Activated CD4-positive, CD25-positive, alpha-beta regulatory T cell treated with anti-CD3 and anti-CD28 coated beads, Interleukin-2, amount 50 U/mL, for 72 hours (primary cell): ENCODE results near the gene RPP40.
"Not testable (repeated sequence)": the region's sequence is repeated elsewhere in the genome, so short reads cannot be mapped to it uniquely, and the experiment has no call there.

Source experiments
- DNase-seq: peaks from one replicate; pipeline ENCODE4 v3.0.0; 2021

The RPP40 gene

DNA sequence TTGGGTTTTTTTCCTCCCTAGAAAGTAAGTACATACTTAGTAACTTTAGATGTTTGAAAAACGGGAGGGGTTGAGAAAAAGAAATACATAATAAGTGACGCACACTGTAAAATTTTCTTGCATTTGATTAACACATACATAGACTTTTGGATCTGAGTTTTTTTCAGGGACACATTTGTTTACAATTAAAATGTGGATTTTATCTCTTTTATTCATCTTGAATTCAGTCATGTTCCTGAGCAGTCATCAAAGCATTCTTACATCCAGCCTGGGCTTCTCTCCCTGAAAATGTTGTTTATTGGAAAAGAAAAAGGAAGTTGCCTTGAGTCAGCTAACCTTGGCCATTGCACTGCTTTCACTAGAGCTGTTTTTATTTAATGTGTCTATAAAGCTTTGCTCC, 8.7 kb upstream of the RPP40 start:
- no peak for DNase-seq

DNA sequence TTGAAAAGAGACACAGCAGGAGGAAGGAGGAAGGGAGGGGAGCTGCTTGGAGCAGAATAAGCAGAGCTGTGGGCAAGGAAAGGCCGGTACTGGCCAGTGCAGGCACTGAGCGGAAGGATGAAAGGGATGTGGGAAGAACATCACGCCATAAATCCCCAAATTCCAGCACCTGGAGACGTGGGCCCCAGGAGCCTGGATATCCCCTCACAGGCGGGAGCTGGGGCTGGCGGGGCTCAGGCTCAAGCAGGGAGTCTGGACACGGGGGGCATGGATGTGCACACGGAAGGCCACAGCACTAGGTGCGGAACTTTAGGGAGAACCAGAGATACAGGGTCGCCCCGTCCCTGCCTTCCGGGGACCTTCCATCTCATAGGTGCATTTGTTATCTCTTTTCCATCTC, 7.5 kb upstream of the RPP40 start:
- DNase-seq, result no peak

DNA sequence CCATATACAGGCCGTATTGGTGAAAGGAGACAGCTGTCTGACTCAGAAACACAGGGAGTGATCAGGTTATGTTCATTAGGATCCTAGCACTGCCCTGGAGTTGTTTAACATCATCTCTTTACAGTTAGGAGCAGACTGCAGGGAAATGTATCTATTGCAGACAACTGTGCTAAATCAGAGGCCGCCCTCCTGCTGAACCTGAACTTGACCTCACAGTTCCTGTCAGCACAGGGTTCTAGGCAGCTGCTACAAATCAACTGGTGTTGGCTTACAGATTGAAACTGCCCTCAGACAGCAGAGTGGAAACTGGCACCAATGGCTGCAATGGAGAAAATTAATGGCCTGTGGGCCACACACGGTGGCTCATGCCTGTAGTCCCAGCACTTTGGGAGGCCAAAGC, 3.7 kb upstream of the RPP40 start:
- DNase-seq, result no peak

DNA sequence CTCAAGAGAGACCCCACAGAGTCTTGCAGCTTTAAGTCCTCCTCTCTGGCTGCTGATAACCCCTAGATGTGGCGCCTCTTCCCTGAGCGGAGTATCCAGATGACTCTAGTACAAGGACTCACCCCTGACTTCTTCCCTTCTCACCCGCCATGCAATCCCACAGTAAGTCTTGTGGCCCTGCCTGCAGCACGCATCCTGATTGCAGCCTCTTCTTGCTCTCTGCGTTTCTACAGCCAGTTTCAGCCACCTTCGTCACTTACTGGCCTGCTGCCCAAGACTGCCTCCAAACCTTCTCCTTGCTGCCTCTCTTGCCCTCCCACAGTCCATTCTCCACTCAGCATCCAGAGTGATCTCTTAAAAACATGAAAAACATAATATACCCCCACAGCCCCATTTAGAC, 2.4 kb upstream of the RPP40 start:
- DNase-seq, result no peak

DNA sequence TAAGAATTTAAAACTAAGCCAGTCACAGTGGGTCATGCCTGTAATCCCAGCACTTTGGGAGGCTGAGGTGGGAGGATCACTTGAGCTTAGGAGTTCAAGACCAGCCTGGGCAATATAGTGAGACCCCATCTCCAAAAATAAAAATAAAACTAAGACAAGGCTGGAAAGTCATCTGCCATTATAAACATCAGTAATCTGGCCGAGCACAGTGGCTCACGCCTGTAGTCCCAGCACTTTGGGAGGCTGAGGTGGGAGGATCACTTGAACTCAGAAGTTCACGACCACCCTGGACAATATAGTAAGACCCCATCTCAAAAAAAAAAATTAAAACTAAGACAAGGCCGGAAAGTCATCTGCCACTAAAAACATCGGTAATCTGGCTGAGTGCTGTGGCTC, 1.2 kb upstream of the RPP40 start:
- DNase-seq, result not testable (repeated sequence)

DNA sequence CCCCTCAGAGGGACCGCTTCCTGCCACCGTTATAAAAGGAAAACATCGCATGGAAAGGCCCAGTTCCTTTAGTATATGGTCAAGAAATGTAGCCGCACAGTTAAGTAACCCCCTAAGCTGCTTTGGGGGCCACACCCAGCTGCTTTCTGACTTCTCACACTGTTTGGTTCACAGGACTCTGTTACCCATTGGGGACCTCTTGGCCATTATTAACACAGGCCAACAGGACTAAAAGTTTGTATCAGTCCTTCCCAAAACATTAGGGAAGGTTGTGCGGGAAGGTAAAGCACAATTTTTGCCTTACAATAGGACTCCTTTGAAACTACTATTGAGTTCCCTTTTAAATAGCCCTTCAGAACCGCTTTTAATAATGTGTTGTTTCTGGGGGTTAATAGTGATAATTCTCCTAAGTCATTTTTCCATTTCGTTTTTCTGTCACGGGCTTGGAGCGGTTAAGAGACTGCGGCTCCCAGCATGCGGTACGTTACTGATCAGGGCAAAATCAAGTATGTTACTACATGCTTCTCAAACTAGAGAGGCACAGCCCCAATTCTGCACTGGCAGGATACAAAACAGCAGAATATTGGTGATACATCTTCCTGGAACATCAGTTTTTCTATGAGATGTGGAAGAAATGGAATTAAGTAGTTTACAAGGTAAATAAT, 668 bp upstream of the RPP40 start:
- DNase-seq, result no peak

DNA sequence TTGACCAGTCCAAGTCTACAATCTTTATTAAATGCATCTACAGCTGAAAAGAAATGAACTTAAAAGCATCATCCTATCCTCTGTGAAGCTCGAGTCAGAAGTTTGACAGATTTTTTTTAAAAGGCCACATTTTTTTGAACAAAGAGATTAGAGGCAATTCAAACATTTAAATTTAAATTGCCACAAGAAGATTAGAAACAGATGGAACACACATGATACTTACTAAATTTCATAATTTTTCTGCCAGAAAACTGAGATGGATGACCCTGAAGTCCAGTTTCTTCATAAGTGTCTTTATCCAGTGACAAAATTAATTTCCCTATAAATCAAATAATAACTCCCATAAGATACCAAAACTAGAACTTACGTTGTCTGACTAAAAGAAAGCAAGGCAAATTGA, 4.3 kb downstream of the RPP40 start:
- no peak for DNase-seq

DNA sequence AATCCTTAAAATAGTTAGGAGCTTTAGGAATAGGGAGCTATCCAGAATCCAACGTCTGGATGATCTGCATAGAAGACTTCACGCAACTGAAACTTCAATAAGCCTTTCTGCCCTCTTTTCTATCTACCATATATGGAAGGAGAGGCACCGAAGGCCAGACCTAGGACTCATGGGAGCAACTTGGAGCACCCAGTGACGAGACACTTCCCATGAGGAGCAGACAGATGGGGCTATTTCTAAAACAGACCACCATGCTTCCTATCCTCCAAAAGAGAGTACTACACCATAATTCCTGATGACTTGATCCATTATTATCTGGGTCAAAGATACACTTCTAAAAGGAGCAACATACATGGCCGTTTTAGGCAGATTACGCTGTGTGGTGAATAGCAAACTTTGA, 6.0 kb downstream of the RPP40 start:
- no peak for DNase-seq

DNA sequence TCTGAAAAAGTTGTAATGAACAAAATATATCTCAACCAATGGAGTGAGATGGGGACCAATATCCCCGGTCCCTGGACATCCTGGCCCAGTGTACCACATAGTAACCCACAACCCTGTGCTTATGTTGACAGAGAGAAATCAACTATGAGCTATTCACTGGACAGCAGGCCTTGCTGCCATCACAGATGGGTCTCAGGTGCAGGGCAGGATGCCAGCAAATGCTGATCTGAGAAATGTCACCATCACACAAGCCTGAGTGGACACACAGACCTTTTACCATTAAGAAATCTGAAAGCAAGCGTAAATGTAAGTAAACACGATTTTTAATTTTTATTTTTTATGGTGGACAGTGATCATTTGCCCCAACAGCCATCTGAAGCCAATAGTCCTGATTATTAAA, 9.1 kb downstream of the RPP40 start:
- no peak for DNase-seq

DNA sequence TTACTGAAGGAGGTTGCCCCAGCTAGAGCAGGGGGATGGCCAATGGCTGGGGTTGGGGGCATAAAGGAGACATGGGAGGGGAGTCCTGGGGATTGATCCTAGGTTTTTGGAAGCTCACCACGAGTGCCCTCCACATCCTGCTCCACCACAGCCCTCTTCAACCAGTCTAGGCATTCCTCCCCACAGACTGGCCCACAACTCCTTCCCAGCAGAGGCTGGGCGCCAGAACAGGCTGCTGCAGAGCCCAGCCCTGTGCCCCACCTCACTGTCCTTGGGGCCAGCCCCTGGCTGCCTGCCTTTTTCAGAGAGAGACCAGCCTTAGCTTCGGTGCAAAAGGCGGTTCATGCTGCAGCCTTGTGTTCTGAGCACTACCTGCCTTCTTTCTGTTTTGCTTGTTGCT, 16.4 kb downstream of the RPP40 start:
- DNase-seq, result no peak

DNA sequence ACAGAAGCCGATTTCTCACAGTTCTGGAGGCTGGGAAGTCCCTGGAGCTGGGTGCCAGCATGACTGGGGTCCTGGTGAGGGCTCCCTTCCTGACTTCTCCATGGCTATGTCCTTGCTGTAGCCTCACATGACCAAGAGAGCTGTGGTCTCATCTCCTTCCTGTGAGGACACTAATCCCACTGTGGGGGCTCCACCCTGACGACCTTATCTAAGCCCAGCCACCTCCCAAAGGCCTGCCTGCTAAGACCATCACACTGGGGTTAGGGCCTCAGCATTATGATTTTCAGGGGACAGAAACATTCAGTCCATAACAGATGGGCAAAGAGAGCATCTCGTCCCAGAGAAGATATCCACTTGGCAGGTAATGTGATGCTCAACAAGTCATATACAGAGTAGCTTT, 16.8 kb downstream of the RPP40 start:
- no peak for DNase-seq

DNA sequence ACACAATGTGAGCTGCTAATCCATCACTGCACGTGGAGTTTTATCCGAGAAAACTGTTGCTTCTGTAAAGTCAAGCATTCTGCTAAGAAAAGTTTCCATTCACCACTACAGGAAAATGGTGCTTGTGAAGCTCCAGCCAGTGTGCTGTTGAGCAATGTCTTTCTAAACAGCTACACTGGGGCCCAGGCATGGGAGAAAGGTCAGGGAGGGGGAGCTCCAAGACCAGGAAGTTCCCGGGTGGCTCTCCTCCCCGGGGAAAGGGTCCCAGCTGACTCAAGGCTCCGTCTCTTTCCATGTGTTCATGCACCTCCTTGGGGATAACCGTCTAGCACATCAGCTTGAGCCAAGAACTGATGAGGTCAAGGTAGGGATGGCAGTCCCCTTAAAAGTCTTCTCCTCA, 20.5 kb downstream of the RPP40 start:
- DNase-seq, result no peak

DNA sequence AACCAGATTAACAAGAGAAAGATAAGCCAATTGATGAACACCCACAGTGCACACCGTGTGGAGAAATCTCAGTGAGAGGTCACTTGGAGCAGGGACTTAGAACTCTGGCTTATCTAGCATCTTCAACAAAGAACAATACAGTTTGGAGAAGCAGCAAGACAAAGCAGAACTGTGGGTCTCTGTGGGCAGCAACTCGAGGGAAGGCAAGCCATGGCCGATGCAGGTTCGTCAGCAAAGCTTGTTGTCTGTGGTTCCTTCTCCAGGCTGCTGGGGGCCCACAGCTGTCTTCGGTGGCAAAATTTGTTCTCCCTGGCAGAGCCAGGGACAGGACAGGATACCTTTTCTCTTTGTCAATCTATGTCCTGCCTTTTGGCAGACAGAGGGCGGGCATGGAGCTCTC, 22.1 kb downstream of the RPP40 start:
- DNase-seq, result no peak

DNA sequence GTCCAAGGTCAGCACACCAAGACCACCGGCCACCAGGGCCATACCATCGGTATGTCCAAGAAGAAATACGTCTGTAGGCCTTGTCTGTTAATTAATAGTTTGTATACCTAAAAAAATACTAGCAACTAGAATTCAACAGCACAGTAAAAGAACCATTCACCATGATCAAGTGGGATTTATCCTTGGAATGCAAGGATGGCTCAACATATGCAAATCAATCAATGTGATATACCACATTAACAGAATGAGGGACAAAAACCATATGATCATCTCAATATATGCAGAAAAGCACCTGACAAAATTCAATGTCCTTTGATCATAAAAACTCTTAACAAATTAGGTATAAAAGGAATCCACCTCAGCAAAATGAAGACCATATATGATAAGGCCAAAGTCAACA, 24.4 kb downstream of the RPP40 start:
- no peak for DNase-seq

DNA sequence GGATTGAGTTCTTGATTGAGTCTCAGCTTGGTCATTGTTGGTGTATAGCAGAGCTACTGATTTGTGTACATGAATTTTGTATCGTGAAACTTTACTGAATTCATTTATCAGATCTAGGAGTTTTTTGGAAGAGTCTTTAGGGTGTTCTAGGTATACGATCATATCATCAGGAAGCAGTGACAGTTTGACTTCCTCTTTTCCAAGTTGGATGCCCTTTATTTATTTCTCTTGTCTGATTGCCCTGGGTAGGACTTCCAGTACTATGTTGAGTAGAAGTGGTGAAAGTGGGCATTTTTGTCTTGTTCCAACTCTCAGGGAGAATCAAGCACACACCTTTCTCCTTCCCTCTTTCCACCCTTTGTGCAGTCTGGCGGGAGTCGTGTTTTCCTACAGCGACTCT, 26.4 kb downstream of the RPP40 start:
- no peak for DNase-seq

DNA sequence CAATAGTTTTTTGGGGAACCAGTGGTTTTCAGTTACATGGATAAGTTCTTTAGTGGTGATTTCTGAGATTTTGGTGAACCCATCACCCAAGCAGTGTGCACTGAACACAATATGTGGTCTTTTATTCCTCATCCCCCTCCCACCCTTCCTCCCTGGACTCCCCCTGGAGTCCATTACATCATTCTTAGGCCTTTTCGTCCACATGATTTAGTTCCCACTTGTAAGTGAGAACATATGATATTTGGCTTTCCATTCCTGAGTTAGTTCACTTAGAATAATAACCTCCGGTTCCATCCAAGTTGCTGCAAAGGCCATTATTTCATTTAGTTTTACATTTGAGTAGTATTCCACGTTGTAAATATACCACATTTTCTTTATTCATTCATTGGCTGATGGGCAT, 28.3 kb downstream of the RPP40 start:
- no peak for DNase-seq

DNA sequence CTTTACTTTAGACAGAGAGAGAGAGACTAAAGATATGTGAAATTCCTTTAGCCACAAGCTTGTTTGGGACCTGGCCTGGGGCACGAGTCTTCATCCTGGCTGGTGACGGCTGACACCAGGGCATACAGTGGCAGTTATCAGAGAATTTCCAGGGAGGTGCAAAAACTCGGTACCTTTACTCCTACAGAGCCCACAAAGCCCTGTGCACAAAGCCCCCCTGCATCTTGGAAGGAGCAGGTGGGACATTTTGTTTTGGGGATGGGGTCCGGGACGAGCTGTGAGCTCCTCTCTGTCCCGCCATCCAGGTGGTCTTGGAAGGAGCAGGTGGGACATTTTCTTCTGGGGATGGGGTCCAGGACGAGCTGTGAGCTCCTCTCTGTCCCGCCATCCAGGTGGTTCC, 28.9 kb downstream of the RPP40 start:
- DNase-seq, result no peak

DNA sequence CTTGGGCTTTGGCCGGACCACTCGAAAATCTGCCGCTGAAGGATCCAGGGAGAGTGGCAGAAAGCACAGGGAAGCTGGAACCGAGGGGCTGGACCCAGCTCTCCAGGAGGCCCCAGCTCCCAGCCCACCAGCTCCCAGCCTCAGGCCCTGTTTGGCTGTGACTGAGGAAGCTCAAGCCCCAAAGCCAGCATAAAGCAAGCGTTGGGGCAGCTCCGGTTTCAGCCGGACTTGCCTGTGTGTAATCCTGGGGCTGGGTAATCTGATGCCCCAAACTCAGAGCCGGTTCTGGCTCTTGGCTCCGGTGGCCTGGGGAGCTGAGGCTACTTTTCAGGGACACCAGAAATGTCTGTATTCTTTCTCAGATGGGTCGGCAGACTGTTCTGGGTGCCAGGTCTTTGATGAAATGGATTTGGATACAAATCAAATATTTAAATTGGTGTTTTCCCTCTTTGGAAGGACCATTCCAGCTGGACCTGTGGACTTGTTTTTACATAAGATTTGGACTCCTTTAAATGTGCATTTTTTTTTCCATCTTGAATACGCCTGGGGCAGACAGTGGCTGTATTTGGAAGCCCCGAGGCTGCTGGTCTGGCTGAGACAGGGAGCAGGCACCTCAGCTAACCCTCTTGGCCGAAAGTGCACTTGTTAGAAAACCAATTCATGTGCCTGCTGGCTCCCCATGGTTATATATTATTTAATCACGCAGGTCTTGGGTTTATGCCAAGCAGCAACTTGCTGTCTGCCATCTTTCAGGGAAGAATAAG, 29.7 kb downstream of the RPP40 start:
- DNase-seq, result no peak

DNA sequence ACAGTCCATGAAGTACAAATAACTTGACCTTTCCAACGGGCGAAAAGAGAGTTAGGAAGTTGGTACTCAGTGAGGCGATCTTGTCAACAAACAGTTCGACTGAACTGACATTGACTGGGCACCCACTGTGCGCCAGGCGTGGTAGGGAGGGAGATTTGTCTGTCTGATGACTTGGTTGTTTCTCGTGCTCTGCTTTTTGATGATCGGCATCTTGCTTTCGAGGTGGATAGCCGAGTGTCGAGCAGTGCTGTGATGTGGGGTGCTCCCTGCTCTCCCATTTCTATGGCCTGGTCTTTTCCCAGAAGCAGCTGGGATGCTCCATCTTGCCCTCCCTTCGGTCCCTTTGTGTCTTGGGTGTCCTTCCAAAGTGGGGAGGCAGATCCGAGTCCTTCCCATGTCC, 30.4 kb downstream of the RPP40 start:
- DNase-seq, result no peak

DNA sequence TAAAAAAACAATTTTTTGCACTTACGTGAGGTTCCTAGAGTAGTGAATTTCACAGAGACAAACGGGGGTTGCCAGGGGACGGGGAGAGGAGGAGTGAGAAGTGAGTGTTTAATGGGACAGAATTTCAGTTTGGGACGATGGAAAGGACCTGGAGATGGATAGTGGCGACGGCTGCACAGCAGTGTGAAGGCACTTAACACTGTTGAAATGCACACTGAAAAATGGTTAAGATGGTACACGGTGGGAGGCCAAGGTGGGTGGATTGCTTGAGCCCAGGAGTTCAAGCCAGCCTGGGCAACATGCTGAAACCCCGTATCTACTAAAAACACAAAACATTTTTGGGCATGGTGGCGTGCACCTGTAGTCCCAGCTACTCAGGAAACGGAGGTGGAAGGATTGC, 31.4 kb downstream of the RPP40 start:
- no peak for DNase-seq

DNA sequence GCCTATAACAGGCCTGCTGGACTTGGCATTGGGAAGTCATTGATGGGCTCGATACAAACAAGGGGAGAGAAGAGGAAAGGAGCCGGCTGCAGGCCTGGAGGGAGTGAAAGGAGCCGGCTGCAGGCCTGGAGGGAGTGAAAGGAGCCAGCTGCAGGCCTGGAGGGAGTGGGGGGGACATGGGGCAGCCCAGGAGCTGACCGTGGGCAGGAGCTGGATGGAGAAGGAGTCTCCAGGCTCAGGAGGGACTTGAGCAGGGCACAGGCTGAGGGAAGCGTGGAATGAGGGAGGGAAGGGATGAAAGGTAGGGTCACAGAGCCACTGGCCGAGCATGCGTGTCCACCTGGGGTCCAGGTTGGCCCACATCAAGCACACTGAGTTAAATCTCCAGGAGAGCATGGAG, 32.0 kb downstream of the RPP40 start:
- DNase-seq, result no peak

DNA sequence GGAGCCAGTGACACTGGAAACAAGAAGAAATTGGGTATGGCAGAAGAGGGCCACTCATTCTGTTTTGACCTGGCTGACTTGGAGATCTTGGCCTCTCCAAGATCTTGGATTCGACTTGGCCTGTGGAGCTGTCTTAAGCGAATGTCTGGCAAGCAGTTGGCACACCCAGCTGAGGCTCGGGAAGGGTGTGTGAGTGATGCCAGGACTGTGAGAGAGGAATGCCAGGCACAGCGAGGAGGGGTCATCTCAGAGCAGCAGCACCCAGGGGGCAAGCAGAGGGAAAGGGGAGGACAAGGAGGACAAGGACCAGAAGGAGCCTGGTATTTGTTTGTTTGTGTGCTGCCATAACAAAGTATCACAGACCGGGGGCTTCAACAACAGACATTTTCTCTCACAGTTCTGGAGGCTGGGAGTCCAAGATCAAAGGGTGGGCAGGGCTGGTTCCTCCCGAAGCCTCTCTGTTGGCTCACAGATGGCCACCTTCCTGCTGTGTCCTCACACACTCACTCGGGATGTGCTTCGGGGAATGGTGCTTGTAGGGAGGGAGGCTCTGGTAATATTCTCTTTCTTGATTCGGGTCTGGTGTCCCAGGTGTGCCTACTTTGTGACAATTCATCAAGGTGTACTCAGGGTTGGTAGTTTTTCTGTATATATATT, 33.0 kb downstream of the RPP40 start:
- no peak for DNase-seq

DNA sequence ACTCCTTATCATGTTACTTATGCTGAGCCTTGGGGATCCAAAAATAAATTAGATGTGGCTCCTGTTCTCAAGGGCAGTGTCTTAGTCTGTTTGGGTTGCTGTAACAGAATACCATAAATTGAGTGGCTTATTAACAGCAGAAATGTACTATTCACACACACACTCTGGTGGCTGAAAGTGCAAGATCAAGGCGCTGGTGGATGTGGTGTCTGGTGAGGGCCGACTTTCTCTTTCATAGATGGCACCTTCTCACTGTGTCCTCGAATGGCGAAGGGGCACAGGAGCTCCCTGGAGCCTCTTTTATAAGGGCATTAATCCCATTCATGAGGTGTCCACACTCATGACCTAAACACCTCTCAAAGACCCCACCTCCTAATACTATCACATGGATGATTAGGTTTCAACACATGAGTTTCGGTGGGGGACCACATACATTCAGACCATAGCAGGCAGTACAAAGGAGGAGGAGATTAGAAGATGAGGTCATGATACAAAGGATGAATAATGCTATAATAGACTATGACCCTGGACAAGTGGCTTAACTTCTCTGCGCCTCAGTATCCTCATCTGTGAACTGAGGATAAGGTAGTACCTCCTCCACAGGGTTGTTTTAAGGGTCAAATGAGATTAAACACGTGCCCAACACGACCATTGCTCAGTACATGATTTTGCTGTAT, 34.1 kb downstream of the RPP40 start:
- DNase-seq, result no peak
